Activated CD4-positive, CD25-positive, alpha-beta regulatory T cell treated with anti-CD3 and anti-CD28 coated beads, Interleukin-2, amount 50 U/mL, for 72 hours (primary cell): ENCODE measurements around the gene MEF2D.

Experiments used
- DNase-seq: peaks from one replicate; pipeline ENCODE4 v3.0.0; 2021

The MEF2D gene

GRCh38 chr1:156500543-156500792 is at the start of gene MEF2D:
Gene MEF2D (minus strand): TSS chr1:156500775. CDS start chr1:156483292, 17,483 bp downstream.
- DNase-seq, result no peak

DNA sequence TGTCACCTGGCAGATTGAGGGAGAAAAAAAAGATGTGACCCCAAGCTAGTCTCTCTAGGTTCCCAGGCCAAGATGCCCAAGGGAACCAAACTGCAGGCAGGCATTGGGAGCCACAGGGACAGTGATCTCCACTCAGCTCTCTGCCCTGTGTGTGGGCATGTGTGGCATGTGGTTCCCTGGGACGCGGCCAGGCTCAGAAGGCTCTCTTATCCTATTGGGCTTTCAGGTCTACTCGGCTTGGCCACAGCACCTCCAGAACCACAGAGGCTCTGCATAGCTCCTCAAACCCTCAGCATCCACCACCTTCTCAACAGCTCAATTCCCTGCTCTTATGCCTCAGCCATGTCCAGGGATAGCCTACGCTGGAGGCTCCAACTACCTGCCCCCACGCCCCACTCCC is 49.8 kb upstream of the MEF2D start:
- DNase-seq, result no peak

DNA sequence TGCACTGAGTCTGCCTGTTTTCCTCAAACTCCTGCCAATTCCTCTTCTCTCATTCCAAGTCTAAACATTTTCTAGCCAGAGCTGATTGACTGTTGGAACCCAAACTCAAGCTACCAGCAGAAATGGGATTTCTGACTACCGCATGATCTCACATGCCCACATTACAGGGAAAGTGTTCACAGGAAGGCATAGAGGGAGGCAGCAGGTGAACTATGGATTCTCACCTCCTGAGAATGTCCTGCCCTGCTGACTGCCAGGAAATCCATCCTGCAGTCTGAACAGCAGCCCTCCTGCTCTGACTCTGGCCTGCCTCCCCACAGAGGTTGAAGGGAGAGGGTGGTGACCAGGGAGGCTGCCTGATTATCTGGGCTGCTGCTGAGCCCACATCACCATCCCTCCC is 49.3 kb upstream of the MEF2D start:
- no peak for DNase-seq

DNA sequence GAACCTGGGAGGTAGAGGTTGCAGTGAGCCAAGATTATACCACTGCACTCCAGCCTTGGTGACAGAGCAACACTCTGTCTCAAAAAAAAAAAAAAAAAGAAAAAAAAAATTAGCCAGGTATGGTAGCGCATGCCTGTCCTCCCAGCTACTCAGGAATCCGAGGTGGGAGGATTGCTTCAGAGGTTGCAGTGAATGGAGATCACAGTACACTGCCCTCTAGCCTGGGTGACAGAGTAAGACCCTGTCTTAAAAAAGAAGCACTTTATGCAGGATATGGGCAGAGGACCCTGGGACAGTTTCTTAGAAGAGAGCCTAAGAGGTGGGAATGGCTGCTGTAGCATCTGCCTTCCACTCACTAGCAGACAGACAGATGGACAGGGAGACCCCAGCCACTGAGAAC is 48.8 kb upstream of the MEF2D start:
- no peak for DNase-seq

GRCh38 chr1:156547982-156548381 is 47.4 kb upstream of the MEF2D start:
- DNase-seq, result no peak

GRCh38 chr1:156547434-156547833 is 46.9 kb upstream of the MEF2D start:
- DNase-seq, result no peak

GRCh38 chr1:156546267-156546666 is 45.7 kb upstream of the MEF2D start:
- no peak for DNase-seq

- no peak for DNase-seq
These were observed 44.1 kb upstream of the MEF2D start for GRCh38 chr1:156544592-156545102.

- DNase-seq, result no peak
These were observed 42.5 kb upstream of the MEF2D start for GRCh38 chr1:156543066-156543465.

DNA sequence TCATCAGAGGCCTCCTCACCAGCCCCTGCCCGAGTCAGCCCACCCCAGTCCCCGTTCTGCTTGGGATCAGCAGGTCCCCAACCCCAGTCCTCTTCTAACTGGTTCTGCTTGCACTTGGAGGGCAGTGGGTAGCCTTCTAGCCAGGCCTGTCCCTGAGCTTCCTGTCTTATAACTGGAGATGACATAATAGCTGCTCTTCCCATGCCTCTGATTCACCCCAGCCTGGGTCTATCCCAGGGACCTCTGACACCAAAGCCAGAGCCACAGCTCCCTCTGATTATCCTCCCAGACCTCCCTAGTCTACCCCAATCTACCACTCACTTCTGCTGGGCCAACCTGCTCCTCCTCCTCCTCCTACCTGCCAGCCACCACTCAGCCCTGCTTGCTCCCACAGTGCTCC is 40.4 kb upstream of the MEF2D start:
- no peak for DNase-seq

- DNase-seq, result no peak
These were observed 39.3 kb upstream of the MEF2D start for GRCh38 chr1:156539818-156540355.

DNA sequence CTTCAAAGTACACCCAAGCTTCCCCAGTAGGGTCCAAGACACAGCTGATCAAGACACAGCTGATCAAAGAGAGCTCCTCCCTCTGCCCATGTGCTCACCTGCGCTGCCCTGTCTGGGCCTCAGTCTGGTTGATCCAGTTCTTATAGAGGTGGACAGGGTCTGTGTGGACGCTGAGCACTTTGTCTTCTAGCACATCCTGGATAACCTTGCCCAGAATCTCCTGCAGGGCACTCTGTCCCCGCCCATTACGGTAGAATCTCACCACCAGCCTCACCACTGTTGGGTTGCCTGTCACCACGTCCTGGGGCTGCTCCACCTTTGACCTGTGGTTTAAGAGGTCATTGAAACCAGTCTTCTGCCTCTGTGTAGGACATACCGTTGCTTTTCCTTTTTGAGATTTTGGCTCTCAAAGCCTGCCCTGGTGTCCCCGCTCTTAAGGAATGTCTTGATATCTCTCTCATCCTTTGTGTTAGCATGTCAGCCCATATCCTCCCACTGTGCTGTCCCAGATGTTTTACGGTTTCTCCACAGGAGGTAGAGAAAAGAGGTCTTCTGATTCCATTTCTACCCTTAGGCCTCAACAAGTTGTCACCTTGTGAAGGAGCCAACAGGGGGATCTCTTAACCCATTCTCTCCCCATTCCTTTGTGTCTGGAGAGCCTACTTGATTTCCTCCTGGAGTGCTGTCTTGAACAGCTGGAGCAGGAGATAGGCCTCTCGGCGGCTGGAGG is 38.3 kb upstream of the MEF2D start:
- DNase-seq, result no peak

DNA sequence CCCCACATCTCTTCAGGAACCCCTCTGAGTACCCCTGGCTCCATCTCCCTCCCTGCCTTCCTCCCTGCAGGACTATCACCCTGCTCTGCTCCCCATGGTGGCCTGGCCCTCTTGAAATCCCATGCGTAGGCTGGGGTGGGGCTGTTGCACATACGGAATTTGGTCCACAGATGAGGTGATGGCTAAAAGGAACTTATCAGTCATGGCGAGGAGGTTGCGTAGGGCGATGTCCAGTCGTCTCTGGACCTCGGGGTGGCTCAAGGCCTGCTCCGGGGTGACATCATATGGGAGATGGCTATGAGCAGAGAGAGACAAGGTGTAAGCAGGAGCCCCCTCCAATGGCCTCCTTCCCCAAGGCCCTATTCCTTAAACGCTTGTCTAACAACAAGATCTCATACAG is 36.5 kb upstream of the MEF2D start:
- no peak for DNase-seq

DNA sequence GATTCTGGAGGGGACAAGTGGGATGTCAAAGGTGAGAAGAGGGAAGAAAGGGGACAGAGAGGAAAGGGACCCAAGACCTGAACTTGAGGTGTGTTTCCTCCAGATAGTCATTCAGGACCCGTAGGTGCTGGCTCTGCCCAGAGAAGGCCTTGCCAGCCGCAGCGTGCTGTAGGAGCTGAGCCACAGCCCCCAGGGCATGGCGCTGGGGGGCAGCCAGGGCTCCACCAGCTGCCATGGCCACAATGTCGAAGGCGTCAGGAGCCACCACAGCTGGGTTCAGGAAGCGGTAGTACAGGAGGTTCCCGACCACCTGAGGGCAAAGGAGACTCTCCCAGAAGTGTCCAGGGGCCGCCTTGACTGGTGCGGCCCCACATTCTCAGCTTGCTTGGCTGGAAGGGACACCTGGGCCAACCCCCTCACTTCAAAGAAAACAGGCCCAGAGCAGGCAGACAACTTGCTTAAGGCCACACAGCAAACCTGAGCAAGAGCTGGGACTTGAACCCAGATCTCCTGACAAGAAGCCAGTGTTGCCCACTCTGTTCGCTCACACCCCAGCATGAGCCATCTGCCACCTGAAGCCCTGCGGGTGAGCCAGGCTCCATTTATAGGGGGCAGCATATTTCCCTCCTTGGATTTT is 34.0 kb upstream of the MEF2D start:
- DNase-seq, result no peak

DNA sequence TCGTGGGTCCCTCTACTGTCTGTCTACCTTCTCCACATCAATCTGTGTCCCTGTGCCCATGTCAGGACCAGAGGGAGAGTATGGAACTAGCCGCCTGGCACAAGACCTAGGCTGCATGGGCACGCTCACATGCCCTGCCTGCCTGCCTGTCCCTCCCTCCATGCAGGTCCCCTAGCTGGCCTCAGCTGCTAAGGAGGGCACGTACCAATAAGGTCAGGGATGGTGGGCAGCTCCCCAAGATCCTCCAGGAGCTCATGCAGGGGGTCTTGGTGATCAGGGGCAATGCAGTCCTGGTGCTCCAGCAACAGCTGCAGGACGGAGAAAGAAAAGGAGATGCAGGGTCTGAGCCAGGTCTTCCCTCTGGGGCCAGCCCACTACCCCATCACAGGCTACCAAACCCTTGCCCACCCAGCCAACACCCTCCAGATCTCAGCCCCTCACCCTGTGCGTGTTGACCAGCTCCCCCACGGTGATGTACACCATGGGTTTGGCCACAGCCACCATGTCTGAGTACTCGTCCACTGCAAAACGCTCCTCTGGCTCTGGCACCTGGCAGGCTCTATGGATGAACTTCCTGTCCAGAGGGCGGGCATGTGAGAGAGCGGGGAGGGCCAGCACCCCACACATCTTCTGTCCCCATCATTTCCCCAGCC is 33.1 kb upstream of the MEF2D start:
- no peak for DNase-seq

DNA sequence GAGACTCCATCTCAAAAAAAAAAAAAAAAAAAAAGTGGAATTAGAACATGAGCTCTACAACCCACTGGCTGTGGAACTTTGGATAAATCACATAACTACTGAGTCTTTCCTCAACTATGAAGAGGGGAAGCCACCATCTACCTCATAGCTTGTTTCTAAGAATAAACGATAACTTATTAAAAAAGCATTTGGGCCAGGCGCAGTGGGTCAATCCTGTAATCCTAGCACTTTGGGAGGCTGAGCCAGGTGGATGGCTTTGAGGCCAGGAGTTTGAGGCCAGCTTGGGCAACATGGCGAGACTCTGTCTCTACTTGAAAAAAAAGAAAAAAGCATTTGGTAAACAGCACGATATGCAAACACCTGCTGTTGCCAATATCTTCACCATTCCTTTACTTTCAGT is 31.8 kb upstream of the MEF2D start:
- DNase-seq, result no peak

DNA sequence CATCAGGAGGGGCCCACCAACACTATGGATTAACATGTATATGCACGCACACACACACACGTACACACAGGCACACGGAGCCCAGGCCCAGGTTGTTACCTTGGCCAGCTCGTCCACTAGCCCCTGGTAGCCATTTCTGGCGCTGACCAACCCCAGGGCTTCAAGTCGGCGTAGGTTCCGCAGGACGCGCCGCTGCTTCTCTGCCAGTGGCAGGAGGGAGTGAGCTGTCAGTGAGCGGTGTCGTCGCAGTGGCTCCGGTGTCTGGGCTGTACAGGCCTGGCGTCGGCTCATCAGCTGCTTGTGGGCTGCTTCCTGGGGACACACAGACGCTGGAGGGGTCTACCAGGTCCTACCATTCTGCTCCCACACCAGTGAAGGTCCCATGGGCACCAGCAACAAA is 29.4 kb upstream of the MEF2D start:
- DNase-seq, result no peak

DNA sequence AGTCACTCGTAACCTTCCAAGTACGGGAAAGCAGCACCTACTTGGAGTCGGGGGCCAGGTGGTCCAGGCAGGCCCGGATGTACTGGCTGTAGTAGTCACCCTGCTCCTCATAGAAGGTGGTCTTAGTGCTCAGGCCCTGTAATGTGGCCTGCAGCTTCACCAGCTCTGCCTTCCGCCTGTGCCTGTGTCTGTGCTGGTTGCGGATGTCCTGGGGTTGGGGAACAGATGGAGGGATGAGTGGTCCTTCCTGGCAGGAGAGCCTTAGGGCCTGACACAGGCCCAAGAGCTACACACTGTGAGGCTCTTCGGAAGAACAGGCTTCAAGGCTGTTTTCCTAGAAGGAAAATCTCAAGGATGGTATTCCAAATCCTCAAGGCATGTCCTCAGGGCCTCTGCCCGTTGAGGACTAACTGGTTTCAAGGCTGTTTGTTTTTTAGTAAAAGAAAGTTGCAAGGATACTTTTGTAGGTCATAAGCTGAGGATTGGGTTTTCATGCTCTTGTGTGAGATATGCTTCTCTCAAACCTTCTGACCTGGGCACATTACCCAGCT is 28.4 kb upstream of the MEF2D start:
- DNase-seq, result no peak

GRCh38 chr1:156528231-156528630 is 27.7 kb upstream of the MEF2D start:
- no peak for DNase-seq

- no peak for DNase-seq
These were observed 27.0 kb upstream of the MEF2D start for GRCh38 chr1:156527584-156527983.

GRCh38 chr1:156525856-156526489 is 25.4 kb upstream of the MEF2D start:
- DNase-seq, result no peak

DNA sequence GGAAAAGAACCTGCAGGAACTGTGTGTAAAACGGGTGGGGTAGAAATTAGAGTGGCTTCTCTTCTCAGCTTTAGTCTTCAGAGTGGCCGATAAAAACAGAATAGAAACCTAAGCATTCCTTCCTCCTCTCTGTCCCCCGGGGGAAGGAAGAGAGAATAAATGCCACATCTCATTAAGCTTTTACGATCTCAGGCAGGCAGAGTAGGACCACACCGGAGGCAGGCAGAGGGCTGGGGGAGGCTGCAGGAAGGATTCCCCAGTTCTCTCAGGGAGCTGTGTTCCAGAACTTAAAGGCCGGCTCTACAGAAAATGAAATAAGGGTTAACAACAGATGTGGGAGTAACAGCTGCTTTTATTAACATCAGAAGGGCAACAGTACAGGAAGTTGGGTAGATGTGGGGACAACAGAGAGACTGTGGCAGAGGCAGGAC is 24.5 kb upstream of the MEF2D start:
- no peak for DNase-seq

DNA sequence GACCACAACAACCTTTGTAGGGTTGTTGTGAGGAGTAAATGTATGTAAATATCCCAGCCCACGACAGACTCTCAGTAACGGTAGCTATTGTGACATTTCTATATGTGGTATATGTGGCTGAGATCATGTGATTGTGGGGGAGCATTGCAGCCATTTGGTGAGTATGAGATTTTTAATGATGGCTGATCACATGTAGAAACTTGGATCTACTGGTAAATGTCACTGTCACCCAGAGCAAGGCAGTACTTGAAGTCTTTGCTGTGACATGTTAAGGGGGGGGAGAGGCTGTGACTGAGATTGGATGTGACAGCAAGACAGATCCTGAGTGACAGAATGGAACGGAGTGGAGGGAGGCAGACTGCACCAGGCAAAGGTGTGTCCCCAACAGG is 23.9 kb upstream of the MEF2D start:
- no peak for DNase-seq
